Measurements from ENCODE around the gene ATP5PD.

ATP5PD gene

DNA sequence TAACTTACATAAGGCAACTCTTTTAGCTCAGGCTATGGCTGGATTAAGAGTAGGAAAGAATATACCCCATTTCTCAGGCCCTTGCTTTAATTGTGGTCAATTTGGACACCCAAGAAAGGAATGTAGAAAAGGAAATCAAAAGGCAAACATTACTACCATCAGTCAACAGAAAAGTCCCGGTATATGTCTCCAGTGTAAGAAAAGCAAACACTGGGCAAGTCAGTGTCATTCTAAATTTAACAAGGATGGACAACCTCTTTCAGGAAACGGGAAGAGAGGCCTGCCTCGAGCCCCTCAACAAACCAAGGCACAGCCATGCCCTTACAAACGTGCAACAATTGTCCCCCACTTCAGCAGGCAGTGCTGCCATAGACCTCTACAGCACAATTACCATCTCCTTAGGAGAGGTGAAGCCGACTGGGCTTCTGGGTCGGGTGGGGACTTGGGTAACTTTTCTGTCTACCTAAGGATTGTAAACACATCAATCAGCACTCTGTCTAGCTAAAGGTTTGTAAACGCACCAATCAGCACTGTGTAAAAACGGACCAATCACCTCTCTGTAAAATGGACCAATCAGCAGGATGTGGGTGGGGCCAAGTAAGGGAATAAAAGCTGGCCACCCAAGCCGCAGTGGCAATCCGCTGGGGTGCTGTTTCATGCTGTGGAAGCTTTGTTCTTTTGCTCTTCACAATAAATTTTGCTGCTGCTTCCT is 21.9 kb downstream of the ATP5PD start:
- POLR2A ChIA-PET: interaction anchor here (0.6 to 3.2 kb wide), 6 partner anchors 11 to 244 kb away, joined by 3 to 19 read pairs (median 4); partner anchors contain the start of genes HID1 and MRPL58

GRCh38 chr17:75020331-75021110 is 26.2 kb downstream of the ATP5PD start:
- Histone ChIP-seq H3K9me3 (ENCODE audit: control insufficient read depth, insufficient read depth, low read depth, low read length) (no peaks in the 10 kb centered on the region), H3K4me3 (ENCODE audit: low read depth, low read length) (no peak overlapping the region), H3K4me1 (ENCODE audit: control insufficient read depth, insufficient read depth, low read length) (no peaks in the 10 kb centered on the region), H3K27ac (ENCODE audit: extremely low read depth, low read depth, low read length) (no peak overlapping the region), H3K36me3 (ENCODE audit: control insufficient read depth in 2 of 2, insufficient read depth in 1 of 2, low read length in 2 of 2) (peaks cover 32 to 67% of the 10 kb centered on the region in 2 experiments)
- TF ChIP-seq ZNF174 (tag by site-specific recombination; IDR thresholded peaks at IDR 0.05) (no peak), ZNF423 (tag by site-specific recombination; IDR thresholded peaks at IDR 0.05) (no peak), ZNF16 (tag by site-specific recombination; IDR thresholded peaks at IDR 0.05; ENCODE audit: low read depth) (no peak), ZBTB17 (tag by site-specific recombination; IDR thresholded peaks at IDR 0.05) (no peak), ZNF600 (tag by site-specific recombination; IDR thresholded peaks at IDR 0.05) (no peak), MZF1 (tag by site-specific recombination; IDR thresholded peaks at IDR 0.05; ENCODE audit: borderline replicate concordance) (no peak), TCF7L2 (IDR thresholded peaks at IDR 0.05; ENCODE audit: borderline replicate concordance, low read depth, low read length) (no peak), PBX3 (CRISPR knock-in tag; IDR thresholded peaks at IDR 0.05) (no peak), ZNF621 (tag by site-specific recombination; IDR thresholded peaks at IDR 0.05) (no peak), ZNF132 (tag by site-specific recombination; IDR thresholded peaks at IDR 0.05; ENCODE audit: borderline replicate concordance) (no peak), ZFP41 (tag by site-specific recombination; IDR thresholded peaks at IDR 0.05; ENCODE audit: borderline replicate concordance) (no peak), ZNF560 (tag by site-specific recombination; IDR thresholded peaks at IDR 0.05; ENCODE audit: borderline replicate concordance) (no peak), GLI2 (tag by site-specific recombination; IDR thresholded peaks at IDR 0.05; ENCODE audit: borderline replicate concordance, low read depth) (no peak), ZNF596 (tag by site-specific recombination; IDR thresholded peaks at IDR 0.05) (no peak), REST (tag by site-specific recombination; IDR thresholded peaks at IDR 0.05) (no peak), ZBTB20 (tag by site-specific recombination; IDR thresholded peaks at IDR 0.05) (no peak)
- ChIA-PET CTCF (interaction anchor here (0.6 kb wide), 1 partner anchor 10 kb away, joined by 3 read pairs; no protein-coding TSS in a partner anchor), POLR2A (interaction anchor here (1.2 kb wide), 1 partner anchor 38 kb away, joined by 3 read pairs; no protein-coding TSS in a partner anchor)

More for the DNA sequence above, 21.9 kb downstream of the ATP5PD start:
- no peaks in the 10 kb centered on the region for H3K9me3 ChIP-seq (ENCODE audit: control insufficient read depth, insufficient read depth, low read depth, low read length)
- H3K4me3 ChIP-seq (ENCODE audit: low read depth, low read length): no peak overlapping the region
- H3K36me3 ChIP-seq (ENCODE audit: control insufficient read depth in 2 of 2, insufficient read depth in 1 of 2, low read length in 2 of 2): peaks cover 15 to 37% of the 10 kb centered on the region in 2 experiments
- peak; percentile 31 for TF ChIP-seq SP2 (tag by site-specific recombination; IDR thresholded peaks at IDR 0.05)
- TF ChIP-seq ZIC2 (tag by site-specific recombination; IDR thresholded peaks at IDR 0.05): no peak
- H3K27ac ChIP-seq (ENCODE audit: extremely low read depth, low read depth, low read length): no peak overlapping the region
- CTCF ChIA-PET: interaction anchor here (1.1 to 2.1 kb wide), 6 partner anchors 7 to 66 kb away, joined by 5 to 11 read pairs (median 6); partner anchors contain the start of genes HID1 and MRPL58
- H3K4me1 ChIP-seq (ENCODE audit: control insufficient read depth, insufficient read depth, low read length): no peaks in the 10 kb centered on the region
